HEK293 (cell line): ENCODE results near the gene CASP7.

Experiments
- BCL11B ChIP-seq: fragments of 450-650 bp; formaldehyde crosslinking; IDR thresholded peaks from 2 replicates; pipeline ENCODE4 v1.5.1; 2016; ENCODE audit warnings: low read depth, missing biosample characterization, missing genetic modification characterization
- CTCF ChIP-seq: fragments of 450-650 bp; formaldehyde crosslinking; IDR thresholded peaks from 2 replicates; pipeline ENCODE4 v1.5.1; 2016; ENCODE audit warnings: missing biosample characterization, missing genetic modification characterization
- KLF16 ChIP-seq: fragments of 450-650 bp; formaldehyde crosslinking; IDR thresholded peaks from 2 replicates; pipeline ENCODE4 v1.5.1; 2017; ENCODE audit warnings: missing biosample characterization, missing genetic modification characterization
- KLF9 ChIP-seq: fragments of 450-650 bp; formaldehyde crosslinking; IDR thresholded peaks from 2 replicates; pipeline ENCODE4 v1.5.1; 2016; ENCODE audit warnings: missing biosample characterization, missing genetic modification characterization, low read depth
- MYNN ChIP-seq: fragments of 450-650 bp; formaldehyde crosslinking; IDR thresholded peaks from 2 replicates; pipeline ENCODE4 v1.5.1; 2016; ENCODE audit warnings: missing biosample characterization, missing genetic modification characterization, borderline replicate concordance
- SP2 ChIP-seq: fragments of 450-650 bp; formaldehyde crosslinking; IDR thresholded peaks from 2 replicates; pipeline ENCODE4 v1.5.1; 2016; ENCODE audit warnings: missing biosample characterization, missing genetic modification characterization
- ZBTB10 ChIP-seq: fragments of 450-650 bp; formaldehyde crosslinking; IDR thresholded peaks from 2 replicates; pipeline ENCODE4 v1.5.1; 2016; ENCODE audit warnings: missing biosample characterization, missing genetic modification characterization
- ZFP3 ChIP-seq: fragments of 450-650 bp; formaldehyde crosslinking; IDR thresholded peaks from 2 replicates; pipeline ENCODE4 v1.5.1; 2016; ENCODE audit warnings: low read depth, missing biosample characterization, missing genetic modification characterization
- ZNF146 ChIP-seq: fragments of 450-650 bp; formaldehyde crosslinking; IDR thresholded peaks from 2 replicates; pipeline ENCODE4 v1.5.1; 2016; ENCODE audit warnings: missing biosample characterization, missing genetic modification characterization
- ZNF274 ChIP-seq, 2 experiments: fragments of 200-500 bp in 1 of 2; fragments of 450-650 bp in 1 of 2; sonication (Bioruptor generic) in 1 of 2; formaldehyde crosslinking in 1 of 2; IDR thresholded peaks; 2 replicates each; pipeline versions ENCODE4 v1.5.1 to v1.6.1; 2014 to 2016; ENCODE audit warnings: borderline replicate concordance in 1 of 2, inconsistent platforms in 1 of 2, low read length in 1 of 2, missing biosample characterization in 1 of 2, missing genetic modification characterization in 1 of 2
- ZNF677 ChIP-seq: fragments of 450-650 bp; IDR thresholded peaks from 2 replicates; pipeline ENCODE4 v1.5.0; 2018; ENCODE audit warnings: missing biosample characterization, mild to moderate bottlenecking, missing genetic modification characterization, moderate library complexity
- ZNF768 ChIP-seq: fragments of 450-650 bp; formaldehyde crosslinking; IDR thresholded peaks from 2 replicates; pipeline ENCODE4 v1.5.1; 2018; ENCODE audit warnings: missing biosample characterization, mild to moderate bottlenecking, missing genetic modification characterization
- TF ChIP-seq, protein P1 (sequence below): fragments of 450-650 bp; formaldehyde crosslinking; IDR thresholded peaks from 2 replicates; pipeline ENCODE4 v1.5.1; 2016; ENCODE audit warnings: missing biosample characterization, missing genetic modification characterization, low read depth

GRCh38 chr10:113651021-113651420 is 28.7 kb upstream of the CASP7 start:
- TF ChIP-seq ZNF768 (tag by site-specific recombination) (no peak), MYNN (tag by site-specific recombination) (no peak), CTCF (tag by site-specific recombination) (no peak), ZNF146 (tag by site-specific recombination) (no peak), ZNF274 (IDR thresholded peaks at IDR 0.05; ENCODE audit: low read length) (no peak), ZNF274 (tag by site-specific recombination; IDR thresholded peaks at IDR 0.05; ENCODE audit: borderline replicate concordance) (no peak), ZNF677 (no peak), ZBTB10 (tag by site-specific recombination) (no peak), BCL11B (tag by site-specific recombination) (no peak), SP2 (tag by site-specific recombination) (no peak), KLF16 (tag by site-specific recombination) (no peak), KLF9 (tag by site-specific recombination) (no peak), ZFP3 (tag by site-specific recombination) (no peak)
- TF ChIP-seq, protein P1, sequence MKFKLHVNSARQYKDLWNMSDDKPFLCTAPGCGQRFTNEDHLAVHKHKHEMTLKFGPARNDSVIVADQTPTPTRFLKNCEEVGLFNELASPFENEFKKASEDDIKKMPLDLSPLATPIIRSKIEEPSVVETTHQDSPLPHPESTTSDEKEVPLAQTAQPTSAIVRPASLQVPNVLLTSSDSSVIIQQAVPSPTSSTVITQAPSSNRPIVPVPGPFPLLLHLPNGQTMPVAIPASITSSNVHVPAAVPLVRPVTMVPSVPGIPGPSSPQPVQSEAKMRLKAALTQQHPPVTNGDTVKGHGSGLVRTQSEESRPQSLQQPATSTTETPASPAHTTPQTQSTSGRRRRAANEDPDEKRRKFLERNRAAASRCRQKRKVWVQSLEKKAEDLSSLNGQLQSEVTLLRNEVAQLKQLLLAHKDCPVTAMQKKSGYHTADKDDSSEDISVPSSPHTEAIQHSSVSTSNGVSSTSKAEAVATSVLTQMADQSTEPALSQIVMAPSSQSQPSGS (tag by site-specific recombination): no peak
